CD4-positive, alpha-beta T cell treated with Interleukin-4 for 4 hours (primary cell): ENCODE data around the gene KAZN.

Source experiments
- DNase-seq: peaks from one replicate; pipeline ENCODE4 v3.0.0-alpha.2; 2020

KAZN gene

DNA sequence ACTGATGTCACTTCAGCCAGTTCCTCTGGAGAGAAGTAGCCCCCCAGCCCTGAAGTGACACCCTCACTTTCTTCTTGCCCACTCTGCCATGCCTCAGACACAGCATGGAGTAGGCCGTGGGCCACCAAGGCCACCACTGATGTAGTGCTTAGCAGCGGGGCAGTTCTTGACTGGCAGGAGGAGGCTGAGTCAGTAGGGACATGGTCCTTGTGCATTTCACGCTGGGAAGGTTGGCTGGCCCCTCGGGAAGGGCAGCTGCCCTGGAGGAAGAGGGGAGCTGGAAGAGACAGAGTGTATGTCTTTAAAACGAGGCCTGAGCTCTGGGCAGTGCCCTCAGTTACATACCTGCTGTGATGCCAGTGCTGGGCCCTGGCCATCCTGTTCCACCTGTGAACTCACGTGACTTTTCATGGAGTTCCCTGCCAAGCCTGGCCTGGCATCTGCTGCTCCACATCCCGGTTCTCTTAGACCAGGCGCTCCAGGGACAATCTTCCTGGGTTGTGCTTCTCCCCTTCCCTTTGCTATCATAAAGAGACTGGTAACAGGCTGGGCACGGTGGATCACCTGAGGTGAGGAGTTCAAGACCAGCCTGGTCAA lies 396.5 kb downstream of the KAZN start:
- DNase-seq, result no peak

DNA sequence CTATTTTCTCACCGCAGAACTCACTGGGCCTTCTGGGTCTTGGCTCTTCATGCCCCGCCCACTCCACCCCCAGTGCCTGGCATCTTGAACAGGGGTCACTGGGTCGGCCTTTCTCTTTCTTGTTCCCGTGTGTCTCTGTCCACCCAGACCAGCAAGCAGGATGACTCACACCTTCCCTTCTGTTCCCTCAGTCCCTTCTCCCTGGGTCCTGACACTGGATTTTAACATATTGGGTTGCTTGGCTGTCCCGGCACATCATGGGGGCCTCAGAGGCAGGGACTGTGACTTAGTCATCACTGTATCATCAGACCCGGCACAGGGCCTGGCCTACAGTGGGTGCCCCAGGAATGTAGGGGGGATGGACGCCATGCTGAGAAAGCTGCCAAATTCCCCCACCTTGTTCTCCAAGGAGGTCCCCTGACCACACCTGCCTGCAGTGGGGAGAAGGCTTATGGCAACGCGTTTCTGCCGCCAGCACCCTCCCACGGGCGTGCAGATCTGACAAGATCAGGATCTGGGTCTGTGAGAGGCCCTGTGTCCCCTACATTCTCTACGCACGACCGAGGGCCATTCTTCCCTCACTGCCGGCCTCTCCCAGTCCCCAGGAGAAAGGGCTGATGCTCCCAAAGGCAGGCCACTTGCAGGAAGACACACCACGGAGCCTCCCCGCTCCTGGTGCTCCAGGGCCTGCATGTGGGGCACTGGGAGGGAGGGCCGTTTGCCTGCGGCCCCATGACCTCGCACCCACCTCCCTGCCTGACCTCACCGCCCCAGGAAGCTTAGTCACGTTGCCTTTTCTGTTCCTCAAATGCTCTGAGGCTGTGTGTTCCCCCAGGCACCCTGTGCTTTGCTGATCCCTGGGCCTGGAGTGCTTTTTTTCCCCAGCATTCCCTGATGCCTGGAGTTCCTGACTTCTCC lies 397.9 kb downstream of the KAZN start:
- no peak for DNase-seq

DNA sequence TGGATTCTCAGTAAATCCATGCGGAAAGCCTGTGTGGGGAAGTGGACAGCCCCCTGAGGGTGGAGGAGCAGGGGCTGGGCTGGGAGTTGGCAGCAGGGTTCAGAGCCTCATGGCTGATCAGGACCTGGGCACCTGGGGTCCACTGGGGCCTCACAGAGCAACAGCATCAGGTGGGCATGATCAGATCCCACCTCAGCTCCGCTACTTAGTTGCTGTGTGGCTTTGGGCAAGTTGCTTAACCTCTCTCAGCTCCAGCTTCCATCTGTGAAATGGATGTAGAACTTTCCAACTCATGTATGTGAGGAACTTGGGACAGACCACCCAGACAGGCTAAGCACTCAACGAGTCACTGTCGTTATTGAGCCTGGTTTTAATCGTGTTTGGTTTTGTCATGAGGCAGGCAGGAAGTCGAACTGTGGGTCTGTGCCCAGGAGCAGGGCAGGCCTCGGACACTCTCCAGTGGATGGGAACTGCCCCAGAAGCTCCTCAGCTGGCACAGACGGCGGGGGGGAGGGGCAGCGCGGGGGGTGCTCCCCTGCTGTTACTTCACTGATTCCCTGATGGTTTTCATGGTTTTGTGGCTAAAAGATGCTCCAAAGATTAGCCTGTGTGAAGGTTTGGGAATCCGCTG lies 399.3 kb downstream of the KAZN start:
- no peak for DNase-seq

DNA sequence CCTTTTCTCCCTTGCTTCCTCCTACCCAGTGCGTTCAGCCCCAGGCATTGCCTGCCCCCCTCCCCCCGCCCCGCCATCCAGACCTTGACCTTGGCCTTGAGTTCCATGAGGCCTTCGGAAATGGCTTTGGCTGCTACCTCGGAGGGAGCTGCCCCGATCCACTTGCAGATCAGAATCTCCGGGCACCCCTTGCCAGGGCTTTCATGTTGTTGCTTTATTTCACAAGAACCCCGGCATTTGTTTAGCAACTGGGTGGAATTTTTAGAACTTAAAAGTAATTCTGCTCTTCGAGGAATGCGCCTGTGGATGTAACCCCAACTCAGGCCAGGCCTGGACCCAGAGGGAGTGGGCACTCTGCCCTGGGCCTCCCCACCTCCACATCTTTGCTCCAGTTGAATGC lies 401.0 kb downstream of the KAZN start:
- DNase-seq, result no peak

DNA sequence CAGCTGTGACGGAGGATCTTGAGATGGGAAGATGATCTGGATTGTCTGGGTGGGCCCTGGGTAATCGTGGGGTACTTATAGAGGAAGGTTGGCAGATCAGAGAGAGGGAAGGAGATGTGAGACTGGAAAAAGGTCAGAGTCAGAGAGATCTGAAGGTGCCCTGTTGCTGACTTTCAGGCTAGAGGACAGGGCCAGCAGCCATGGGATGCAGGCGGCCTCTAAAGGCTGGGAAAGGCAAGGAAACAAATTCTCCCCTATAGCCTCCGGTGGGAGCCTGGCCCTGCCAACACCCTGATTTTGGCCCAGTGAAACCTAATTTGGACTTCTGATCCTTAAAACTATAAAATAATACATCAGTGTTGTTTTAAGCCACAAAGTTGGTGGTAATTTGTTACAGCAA lies 401.5 kb downstream of the KAZN start:
- DNase-seq, result no peak

DNA sequence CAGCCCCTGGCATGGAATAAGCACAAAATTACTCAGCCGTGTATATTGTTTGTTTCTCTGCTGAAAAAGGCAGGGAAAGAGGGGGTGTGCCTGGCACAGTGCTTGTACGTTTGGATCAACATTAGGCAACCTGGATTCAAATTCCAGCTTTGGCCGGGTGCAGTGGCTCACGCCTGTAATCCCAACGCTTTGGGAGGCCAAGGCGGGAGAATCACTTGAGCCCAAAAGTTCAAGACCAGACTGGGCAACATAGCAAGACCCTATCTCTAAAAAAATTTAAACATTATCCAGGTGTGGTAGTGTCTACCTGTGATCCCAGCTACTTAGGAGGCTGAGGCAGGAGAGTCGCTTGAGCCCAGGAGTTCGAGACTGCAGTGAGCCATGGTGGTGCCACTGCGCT lies 402.2 kb downstream of the KAZN start:
- DNase-seq, result no peak

DNA sequence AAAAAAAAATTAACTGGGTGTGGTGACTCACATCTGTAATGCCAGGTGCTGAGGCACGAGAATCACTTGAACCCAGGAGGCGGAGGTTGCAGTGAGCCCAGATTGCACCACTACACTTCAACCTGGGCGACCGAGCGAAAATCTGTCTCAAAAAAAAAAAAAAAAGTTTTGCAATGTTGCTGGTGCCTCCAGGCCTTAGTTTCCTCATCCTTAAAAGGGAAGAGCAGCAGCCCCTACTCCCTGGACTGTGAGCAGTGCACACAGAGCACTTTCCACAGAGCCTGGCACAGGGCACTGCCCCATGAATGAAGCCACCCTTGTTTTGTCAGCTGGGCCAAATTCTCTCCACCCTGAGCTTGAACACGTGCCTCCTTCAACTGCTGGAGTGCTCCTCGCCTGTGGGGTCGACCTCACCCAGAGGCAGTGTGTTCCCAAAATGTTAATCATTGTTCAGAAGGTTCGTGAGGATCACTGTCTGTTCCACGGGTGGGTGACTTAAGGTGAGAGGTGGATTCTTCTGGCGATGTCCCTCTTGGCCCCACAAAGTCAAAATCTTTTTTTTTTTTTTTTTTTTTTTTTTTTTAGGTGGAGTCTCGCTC lies 402.9 kb downstream of the KAZN start:
- DNase-seq, result no peak

DNA sequence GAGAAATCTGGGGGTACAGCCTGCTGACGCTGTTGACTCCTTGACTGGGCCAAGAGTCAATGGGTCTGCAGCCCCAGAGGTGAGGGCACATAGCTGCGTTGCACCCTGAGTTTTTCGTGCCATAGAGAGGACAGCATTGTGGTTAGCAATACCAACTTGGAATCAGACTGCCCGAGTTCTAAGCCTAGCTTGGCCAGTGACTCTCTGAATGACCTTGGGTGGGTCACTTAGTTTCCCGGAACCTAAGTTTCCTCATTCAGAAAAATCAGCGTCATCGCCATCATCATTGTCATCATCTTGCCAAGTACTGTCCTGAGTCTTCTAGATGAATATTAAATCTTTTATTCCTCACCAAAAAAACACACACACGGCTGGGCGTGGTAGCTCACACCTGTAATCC lies 403.8 kb downstream of the KAZN start:
- no peak for DNase-seq

DNA sequence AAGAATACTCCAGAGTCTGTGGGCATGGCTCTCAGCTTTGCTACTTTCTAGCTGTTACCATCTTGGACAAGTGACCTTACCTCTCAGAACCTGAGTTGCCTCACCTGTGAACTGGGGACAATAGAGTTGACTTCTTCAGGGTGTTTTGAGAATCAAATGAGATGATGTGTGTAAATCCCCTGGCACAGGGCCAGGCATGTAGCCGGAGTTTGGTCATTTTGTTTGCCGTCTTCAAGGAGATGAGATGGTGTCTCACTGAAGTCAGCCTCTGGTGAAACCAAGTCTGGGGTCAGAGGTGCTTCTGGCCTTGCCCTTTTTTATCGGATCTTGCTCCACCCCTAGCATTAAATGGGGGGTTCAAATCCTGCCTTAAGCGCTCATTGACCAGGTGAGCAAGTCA lies 405.9 kb downstream of the KAZN start:
- no peak for DNase-seq

DNA sequence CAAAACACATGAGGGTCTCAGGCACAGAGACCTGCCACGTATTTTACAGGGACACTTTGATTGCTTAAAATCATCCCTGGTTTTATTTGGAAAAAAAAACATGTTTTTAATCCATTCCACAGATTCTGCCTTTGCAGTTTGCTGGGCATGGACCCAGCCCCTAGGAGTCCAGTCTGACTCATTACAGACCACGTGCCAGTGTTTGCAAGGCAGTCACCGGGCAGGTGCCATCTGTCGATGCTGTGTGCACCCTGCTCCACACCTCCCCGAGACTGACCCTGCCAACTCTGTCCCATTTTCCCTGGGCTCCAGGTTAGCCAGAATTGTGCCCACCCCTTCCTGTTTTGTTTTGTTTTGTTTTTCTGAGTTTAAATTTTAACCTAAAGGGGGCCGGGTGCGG lies 406.6 kb downstream of the KAZN start:
- DNase-seq, result no peak

DNA sequence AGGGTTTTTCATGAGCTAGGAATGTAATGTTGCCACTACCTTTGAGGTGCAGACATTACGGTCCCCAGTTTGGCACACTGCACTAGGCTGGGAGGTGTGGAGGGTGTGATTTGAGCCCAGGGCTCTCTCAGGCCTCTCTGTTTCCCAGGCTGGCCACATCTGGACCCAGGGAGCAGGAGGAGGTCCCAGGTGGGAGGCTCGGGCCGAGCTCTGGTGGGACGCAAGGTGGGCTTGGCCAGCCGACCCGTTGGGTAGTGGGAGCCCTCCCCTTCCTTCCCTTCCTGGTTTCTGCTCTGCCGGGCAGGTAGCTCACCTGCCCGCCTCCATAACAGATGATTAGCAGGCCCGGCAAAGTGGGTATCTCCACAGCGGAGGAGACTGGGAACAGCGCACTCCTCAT lies 408.9 kb downstream of the KAZN start:
- no peak for DNase-seq

DNA sequence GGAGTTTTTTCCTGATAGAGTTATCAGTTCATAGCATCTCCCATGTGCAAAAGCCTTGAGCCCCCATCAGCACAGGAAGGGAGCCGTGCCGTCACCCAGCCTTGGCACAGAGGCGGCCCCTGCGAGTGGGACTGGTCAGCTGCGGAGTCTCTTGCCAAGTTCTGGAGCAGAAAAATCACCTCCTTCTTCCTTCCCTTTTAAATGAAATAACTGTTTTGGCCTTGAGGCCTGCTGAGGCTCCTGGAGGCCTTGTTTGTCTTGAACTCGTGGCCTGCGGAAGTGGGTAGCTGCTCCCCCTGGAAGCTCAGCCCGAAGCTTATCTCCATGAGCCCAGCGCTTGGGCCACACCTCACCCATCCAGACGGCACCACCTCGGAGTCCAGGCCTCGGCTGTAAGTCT lies 409.4 kb downstream of the KAZN start:
- no peak for DNase-seq

DNA sequence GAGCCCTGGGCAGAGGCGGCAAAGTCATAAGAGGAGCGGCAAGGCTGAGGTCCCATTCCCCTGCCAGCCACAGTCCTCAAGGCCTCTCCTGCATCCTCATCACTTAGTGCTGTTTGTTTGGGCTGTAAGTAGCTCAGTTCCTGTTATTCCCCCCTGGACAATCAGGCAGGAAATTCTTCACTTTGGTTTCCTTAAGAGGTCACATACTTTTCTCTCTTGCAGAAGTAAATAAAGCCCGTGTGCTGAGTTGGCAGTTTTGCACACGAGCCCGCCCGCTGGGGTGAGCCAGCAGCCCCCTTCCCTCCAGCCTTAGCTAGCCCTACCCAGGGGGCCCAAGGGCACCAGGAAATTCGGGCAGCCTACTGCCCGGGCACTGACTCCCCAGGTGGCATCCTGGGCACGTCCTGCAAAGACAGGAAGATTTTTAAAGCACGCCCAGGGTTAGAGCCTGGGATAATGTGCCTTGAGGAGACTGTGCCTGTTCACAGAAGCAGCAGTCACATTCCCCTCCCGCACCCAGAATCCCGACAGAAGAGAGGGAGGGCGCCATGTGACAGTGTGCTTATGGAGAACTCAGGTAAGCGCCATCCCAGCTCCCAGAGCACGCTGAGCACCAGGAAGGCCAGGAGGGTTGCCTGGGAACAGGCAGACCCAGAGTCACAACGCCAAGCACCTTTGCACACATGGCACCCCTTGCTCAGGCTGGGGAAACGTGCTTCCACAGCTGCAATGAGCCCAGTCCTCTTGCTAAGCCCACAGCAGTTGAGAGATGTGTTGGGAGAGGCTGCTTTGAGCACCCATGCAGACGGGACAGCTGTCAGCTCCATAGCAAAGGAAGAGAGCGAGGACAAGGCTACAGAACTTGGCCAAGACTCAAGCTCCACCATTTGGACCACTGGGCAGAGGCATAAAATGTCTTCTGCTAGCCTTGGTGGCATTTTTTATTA lies 410.6 kb downstream of the KAZN start:
- no peak for DNase-seq

DNA sequence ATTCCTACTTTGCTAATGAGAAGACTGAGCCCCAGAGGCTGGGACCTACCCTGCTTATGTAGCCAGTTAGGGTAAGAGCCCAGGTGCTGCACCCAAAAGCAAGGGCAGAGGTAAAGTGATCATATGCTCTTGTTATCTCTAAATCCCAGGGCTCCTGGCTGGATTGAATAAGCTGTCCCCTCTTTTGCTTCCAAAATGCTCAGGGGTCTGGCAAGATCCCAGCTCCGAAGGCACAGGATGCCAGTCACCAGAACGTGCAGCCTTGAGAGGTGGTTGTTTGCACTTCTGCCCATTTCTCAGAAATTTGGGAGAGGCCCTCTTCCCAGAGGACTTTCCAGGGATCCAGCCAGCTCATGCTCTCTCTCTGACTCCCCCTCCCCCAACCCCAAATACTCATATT lies 412.7 kb downstream of the KAZN start:
- DNase-seq, result no peak

DNA sequence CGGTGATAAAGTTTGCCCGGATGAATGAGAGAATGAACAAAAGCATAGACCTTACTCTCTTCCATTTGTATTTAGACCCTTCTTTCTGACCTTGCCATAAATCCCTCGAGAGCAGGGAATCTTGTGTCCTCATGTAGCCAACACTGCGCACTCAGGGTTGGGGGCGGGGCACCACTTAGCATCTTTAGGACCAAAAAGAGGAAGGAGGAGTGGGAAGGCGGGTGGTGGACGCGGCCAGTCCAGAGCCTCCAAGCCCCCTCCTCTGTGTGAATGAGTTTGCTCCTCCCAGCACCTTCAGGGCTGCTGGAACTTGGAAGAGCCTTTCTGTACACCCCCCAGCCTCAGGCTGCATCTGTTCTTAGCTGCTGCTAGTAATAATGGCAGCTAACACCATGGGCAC lies 413.2 kb downstream of the KAZN start:
- no peak for DNase-seq

DNA sequence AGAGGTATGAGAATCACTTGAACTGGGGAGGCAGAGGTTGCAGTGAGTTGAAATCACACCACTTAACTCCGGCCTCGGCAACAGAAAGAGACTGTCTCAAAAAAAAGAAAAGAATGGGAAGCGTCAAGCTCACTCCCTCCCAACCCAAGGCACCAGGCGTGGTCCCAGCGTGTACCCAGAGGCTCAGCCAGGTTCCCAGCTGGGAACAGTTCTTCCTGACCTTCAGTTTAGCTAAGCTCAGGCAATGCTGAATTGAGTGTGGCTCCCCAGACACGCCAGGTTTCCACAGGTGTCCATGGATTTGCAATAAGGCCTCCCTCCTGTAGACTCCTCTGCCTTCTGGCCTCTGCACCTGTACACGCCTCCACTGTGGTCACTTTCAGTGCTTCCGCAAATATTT lies 414.3 kb downstream of the KAZN start:
- DNase-seq, result no peak

DNA sequence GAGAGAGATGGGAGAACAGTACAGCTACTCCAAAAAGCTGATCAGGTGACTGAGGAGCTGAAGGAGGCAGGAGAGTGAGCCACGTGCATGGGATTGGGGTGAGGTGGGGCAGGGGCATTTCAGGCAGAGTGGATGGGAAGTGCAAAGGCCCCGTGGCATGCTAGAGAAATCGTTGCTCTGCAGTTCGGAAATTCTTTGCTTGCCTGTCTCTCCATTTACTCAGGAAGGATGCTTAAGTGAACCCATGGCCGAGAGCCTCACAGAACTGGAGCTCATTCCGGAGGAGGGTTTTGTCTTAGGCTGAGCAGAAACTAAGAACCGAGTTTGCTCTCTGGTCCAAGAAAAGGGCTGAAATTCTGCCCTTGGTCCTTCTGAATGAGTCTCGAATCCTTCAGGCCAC lies 415.3 kb downstream of the KAZN start:
- DNase-seq, result no peak

DNA sequence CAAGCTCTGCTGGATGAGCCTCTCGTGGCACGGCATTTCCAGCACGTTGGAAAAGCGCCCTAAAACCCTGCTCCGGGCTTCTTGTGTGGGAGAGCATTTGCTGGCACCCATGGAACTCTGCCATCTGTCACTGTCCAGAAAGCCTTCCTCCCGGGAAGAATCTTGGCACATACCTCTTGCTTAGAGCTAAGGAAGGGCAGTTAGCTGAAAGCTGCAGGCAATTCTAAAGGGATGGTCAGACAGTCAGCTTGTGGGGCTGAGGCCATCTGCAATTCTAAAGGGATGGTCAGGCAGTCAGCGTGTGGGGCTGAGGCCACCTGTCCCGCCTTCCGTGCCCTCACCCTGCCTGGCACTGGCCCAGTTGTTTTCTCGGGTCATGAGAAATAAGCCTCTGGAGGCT lies 416.0 kb downstream of the KAZN start:
- no peak for DNase-seq

DNA sequence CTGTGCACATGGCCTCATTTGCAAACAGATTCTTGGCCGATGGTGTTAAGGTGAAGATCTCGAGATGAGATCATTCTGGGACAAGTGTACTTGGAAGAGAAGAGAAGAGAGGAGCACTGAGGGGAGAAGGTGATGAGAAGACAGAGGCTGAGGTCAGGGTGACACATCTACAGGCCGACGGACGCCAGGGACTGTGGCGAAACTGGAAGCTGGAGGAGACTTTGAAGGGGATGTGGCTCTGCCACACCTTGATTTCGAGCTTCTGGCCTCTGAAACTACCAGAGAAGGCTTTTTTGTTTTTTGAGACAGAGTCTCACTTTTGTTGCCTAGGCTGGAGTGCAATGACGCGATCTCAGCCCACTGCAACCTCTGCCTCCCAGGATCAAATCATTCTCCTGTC lies 417.5 kb downstream of the KAZN start:
- DNase-seq, result no peak

DNA sequence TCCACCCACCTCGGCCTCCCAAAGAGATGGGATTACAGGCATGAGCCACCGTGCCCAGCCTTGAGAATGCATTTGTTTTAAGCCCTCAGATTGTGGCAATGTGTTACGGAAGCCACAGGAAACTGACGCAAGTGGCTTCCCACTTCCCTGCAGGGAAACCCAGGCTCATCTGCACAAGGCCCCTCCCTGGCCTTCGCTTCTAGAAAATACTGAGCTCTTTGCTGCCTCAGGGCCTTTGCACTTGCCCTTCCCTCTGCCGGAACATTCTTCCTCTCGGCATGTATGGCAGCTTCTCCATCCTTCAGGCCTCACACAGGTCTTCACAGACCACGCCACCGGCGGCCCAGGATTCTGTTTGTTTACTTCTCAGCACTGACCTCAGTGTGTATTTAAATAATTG lies 418.0 kb downstream of the KAZN start:
- DNase-seq, result no peak

DNA sequence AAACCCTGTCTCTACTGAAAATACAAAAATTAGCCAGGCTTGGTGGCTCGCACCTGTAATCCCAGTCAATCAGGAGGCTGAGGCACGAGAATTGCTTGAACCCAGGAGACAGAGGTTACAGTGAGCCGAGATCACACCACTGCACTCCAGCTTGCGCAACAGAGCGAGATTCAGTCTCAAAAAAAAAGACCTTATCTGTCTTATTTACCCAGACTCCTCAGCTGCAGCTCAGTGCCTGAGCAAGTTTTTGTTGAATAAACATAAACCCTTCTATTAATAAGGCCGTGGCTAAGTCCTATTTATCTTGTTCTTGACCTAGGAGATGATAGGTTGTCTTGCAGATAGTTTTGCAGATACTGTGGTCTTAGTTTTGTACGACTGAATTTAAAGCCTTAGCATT lies 418.6 kb downstream of the KAZN start:
- no peak for DNase-seq

DNA sequence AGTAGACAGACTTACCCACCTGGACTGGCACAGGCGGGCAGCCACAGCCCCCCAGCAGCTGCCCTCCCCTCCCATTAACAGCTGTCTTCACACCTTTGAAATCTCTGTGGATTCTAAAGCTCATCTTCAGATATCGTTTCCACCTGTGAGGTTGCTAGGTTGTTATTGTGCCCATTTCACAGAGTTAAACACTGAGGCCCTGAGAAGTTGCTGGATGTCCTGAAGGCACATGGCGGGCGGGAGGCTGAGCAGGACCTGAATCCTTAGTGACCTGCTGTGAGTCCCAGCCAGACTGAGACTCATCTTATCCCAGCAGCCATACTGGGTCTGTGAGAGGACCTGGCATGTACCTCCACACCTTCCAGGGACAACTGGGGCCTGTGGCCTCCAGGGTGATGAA lies 420.3 kb downstream of the KAZN start:
- no peak for DNase-seq
